GM23248 (cell line): ENCODE data around the gene LONP2. TPM values are rescaled to one million over a fixed set of nuclear protein-coding genes. Genes with fewer than 3 reads are reported as not detected.
"Not testable (repeated sequence)": the region's sequence is repeated elsewhere in the genome, so short reads cannot be mapped to it uniquely, and the experiment has no call there.

ENCODE experiments used
- DNase-seq: peaks from one replicate; pipeline ENCODE4 v3.0.0-alpha.2; 2015
- H2AFZ ChIP-seq: fragments of 200-600 bp; sonication (generic); 2 replicates; pipeline ENCODE4 v1.6.1; 2016; ENCODE audit warnings: antibody characterized with exemption
- H3F3A ChIP-seq: fragments of 200-600 bp; sonication (generic); 2 replicates; pipeline ENCODE4 v1.6.1; 2016; ENCODE audit warnings: mild to moderate bottlenecking, antibody characterized with exemption, mixed run types; ENCODE audit not compliant: insufficient read depth
- H3K27ac ChIP-seq: fragments of 200-600 bp; sonication (generic); 2 replicates; pipeline ENCODE4 v1.5.1; 2016; ENCODE audit warnings: mild to moderate bottlenecking
- H3K27me3 ChIP-seq: fragments of 200-600 bp; sonication (generic); replicated peaks from 2 replicates; pipeline ENCODE4 v1.6.1; 2016; ENCODE audit warnings: mild to moderate bottlenecking; ENCODE audit not compliant: insufficient read depth
- H3K36me3 ChIP-seq: fragments of 200-600 bp; sonication (generic); 2 replicates; pipeline ENCODE4 v1.6.1; 2016; ENCODE audit warnings: low read depth, mild to moderate bottlenecking
- H3K4me1 ChIP-seq: fragments of 200-600 bp; sonication (generic); 2 replicates; pipeline ENCODE4 v1.6.1; 2016; ENCODE audit warnings: mild to moderate bottlenecking; ENCODE audit not compliant: insufficient read depth
- H3K4me2 ChIP-seq: fragments of 200-600 bp; sonication (generic); one replicate; pipeline ENCODE4 v1.6.1; 2016; ENCODE audit warnings: mild to moderate bottlenecking; ENCODE audit not compliant: unreplicated experiment
- H3K4me3 ChIP-seq: fragments of 200-600 bp; sonication (generic); 2 replicates; pipeline ENCODE4 v1.5.1; 2016; ENCODE audit warnings: mild to moderate bottlenecking
- H3K79me2 ChIP-seq: fragments of 200-600 bp; sonication (generic); 2 replicates; pipeline ENCODE4 v1.6.1; 2016; ENCODE audit warnings: mild to moderate bottlenecking; ENCODE audit not compliant: insufficient read depth
- H3K9ac ChIP-seq: fragments of 200-600 bp; sonication (generic); 2 replicates; pipeline ENCODE4 v1.6.1; 2016; ENCODE audit warnings: mild to moderate bottlenecking
- H3K9me2 ChIP-seq: fragments of 200-600 bp; sonication (generic); 2 replicates; pipeline ENCODE4 v1.6.1; 2016; ENCODE audit warnings: mixed run types, mild to moderate bottlenecking, moderate library complexity; ENCODE audit not compliant: insufficient read depth
- H3K9me3 ChIP-seq: fragments of 200-600 bp; sonication (generic); one replicate; pipeline ENCODE4 v1.6.1; 2017; ENCODE audit warnings: low read depth
- H4K20me1 ChIP-seq: fragments of 200-600 bp; sonication (generic); 2 replicates; pipeline ENCODE4 v1.6.0; 2016; ENCODE audit not compliant: insufficient read depth
- EZH2 ChIP-seq: fragments of 200-600 bp; sonication (generic); IDR thresholded peaks from 2 replicates; pipeline ENCODE4 v1.6.1; 2018; ENCODE audit warnings: antibody characterized with exemption, mild to moderate bottlenecking; ENCODE audit not compliant: insufficient read depth, poor library complexity, severe bottlenecking
- EZH2phosphoT487 ChIP-seq: fragments of 200-600 bp; sonication (generic); IDR thresholded peaks from 2 replicates; pipeline ENCODE4 v1.6.1; 2018; ENCODE audit warnings: antibody characterized with exemption, moderate library complexity, mild to moderate bottlenecking, low read depth; ENCODE audit not compliant: insufficient read depth
- WGBS, 2 experiments: methylation state at CpG; one replicate each; pipeline ENCODE4 v1.1.6; 2015 to 2017; ENCODE audit warnings: low lambda C conversion rate in 2 of 2, low coverage in 1 of 2; ENCODE audit errors: missing lambda C conversion rate in 2 of 2; 5-methylcytosine and 5-hydroxymethylcytosine counted together
- in situ Hi-C: fragments of 300-500 bp; cut with MboI; formaldehyde crosslinking; loops from 2 replicates; pipeline ENCODE4 v1.15.0; 2020
- polyA plus RNA-seq: library from polyadenylated mRNA; unstranded; fragments of >200 nt; fragmentation: Nextera tagmentation; extraction: Ambion mirVana; gene quantifications from 2 replicates; pipeline ENCODE4 v1.2.1, GENCODE V29; 2016
- total RNA-seq: library from RNA; depleted of rRNA; stranded (reverse); fragments of >200 nt; shearing (Covaris generic); gene quantifications from 2 replicates; pipeline ENCODE4 v1.2.3, GENCODE V29; 2014

LONP2 gene
- total and polyA plus RNA-seq, 2 experiments from 2014 or later: 46.5 to 53.9 TPM

- Histone ChIP-seq H3K9ac (no peak overlapping the region), H3K27ac (no peak overlapping the region), H3K9me3 (no peaks in the 10 kb centered on the region), H4K20me1 (peaks cover 5% of the 10 kb centered on the region; the same call in 1 of the 2 replicates), H3K4me2 (no peak overlapping the region), H2AFZ (no peak overlapping the region), H3K9me2 (no peaks in the 10 kb centered on the region), H3K27me3 (no peaks in the 10 kb centered on the region), H3K36me3 (no peaks in the 10 kb centered on the region), H3F3A (peaks cover 25% of the 10 kb centered on the region), H3K4me3 (no peak overlapping the region), H3K79me2 (peaks cover 98% of the 10 kb centered on the region), H3K4me1 (peaks cover 57% of the 10 kb centered on the region)
- DNase-seq: peak; percentile 18
- in situ Hi-C loops: no loop called here
- TF ChIP-seq EZH2phosphoT487: no peak
- no peak for TF ChIP-seq EZH2
Measured at GRCh38 chr16:48371393-48371780, 127.3 kb downstream of the LONP2 start.

- DNase-seq: no peak
- peaks cover 13% of the 10 kb centered on the region; the same call in 1 of the 2 replicates for H3F3A ChIP-seq
- H2AFZ ChIP-seq: no peak overlapping the region
- no peak overlapping the region for H3K4me3 ChIP-seq
- peaks cover 45% of the 10 kb centered on the region for H3K4me1 ChIP-seq
- in situ Hi-C loops: no loop called here
- no peaks in the 10 kb centered on the region for H3K9me3 ChIP-seq
- H3K27me3 ChIP-seq: no peaks in the 10 kb centered on the region
- peak overlapping the region; percentile 53 for H3K4me2 ChIP-seq
- no peaks in the 10 kb centered on the region for H3K9me2 ChIP-seq
- no peak overlapping the region for H3K9ac ChIP-seq
- no peak overlapping the region for H3K27ac ChIP-seq
- TF ChIP-seq EZH2 (no peak), EZH2phosphoT487 (no peak)
- WGBS, 2 experiments: 87 to 88% methylated on average over 4 of the region's 4 CpGs
- H4K20me1 ChIP-seq: peaks cover 5% of the 10 kb centered on the region; the same call in 1 of the 2 replicates
- no peaks in the 10 kb centered on the region for H3K36me3 ChIP-seq
- peaks cover 100% of the 10 kb centered on the region for H3K79me2 ChIP-seq
Measured at GRCh38 chr16:48372744-48373143, 128.6 kb downstream of the LONP2 start.

DNA sequence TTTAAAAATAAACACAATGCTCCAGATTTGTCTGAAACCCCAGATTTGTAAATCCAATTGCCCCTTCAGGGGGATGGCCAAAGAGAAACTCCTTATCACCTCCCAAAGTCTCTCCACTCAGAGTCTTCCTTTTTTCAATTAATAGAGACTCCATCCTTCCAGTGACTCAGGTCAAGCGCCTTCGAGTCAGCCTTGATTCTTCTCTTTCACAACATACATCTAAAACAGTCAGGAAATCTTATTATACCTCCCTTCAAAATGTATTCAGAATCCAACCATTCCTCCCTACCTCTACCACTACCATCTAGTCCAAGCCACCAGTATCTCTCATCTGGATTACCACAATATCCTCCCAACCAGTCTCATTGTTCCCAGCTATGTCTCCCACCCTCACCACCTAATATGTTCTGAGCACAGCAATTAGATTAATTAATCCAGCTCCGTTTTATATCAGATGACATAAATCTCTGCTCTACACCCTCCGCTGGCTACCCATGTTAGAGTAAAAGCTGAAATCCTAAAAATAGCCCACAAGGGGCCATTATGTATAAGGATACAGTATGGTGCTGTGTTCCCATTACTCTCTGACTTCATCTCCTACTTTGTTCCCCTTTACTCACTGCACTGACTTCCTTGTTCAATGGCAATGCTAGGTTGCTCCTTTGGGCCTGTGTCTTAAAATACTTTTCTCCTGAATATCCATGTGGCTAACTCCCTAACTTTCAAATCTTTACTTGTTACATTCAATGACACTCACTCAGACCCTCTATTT is 129.3 kb downstream of the LONP2 start:
- 72 to 75% methylated on average over 4 of the region's 4 CpGs for WGBS, 2 experiments
- Histone ChIP-seq H3K4me2 (peak overlapping the region; percentile 53), H3K27ac (no peak overlapping the region), H3K4me3 (no peak overlapping the region), H3K27me3 (no peaks in the 10 kb centered on the region), H3K9me2 (no peaks in the 10 kb centered on the region), H4K20me1 (peaks cover 9% of the 10 kb centered on the region; the same call in 1 of the 2 replicates), H3K36me3 (no peaks in the 10 kb centered on the region), H3K9me3 (no peaks in the 10 kb centered on the region), H2AFZ (no peak overlapping the region), H3K9ac (no peak overlapping the region), H3F3A (peaks cover 13% of the 10 kb centered on the region; the same call in 1 of the 2 replicates), H3K4me1 (peaks cover 44% of the 10 kb centered on the region), H3K79me2 (peaks cover 100% of the 10 kb centered on the region)
- DNase-seq: peak; percentile 65
- TF ChIP-seq EZH2phosphoT487 (no peak), EZH2 (no peak)
- in situ Hi-C loops: no loop called here

DNA sequence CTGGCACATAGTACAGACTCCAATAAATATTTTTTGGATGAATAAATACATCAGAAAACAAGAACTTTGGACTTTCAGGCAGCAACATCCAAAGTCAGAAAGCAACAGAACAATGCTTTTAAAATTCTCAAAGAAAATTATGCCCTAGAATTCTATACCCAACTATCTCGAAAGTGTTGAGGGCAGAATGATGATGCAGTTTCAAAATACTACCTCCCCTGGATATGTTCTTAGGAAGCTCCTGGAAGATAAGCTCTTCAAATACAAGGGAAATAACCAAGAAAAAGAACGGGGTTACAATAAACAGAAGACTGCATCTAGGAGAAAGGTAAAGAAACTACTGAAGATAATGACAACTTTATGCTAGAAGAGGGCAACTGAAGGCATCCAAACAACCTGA is 130.2 kb downstream of the LONP2 start:
- in situ Hi-C loops: no loop called here
- H3K4me2 ChIP-seq: peak overlapping the region; percentile 21

GRCh38 chr16:48377301-48377700 is 133.2 kb downstream of the LONP2 start:
- WGBS, 2 experiments: 84 to 87% methylated on average over 7 of the region's 7 CpGs
- H3K4me3 ChIP-seq: not testable (repeated sequence)

More for the DNA sequence above, 130.2 kb downstream of the LONP2 start:
- 79 to 85% methylated on average over 2 of the region's 2 CpGs for WGBS, 2 experiments
- Histone ChIP-seq H3K27ac (no peak overlapping the region), H3K27me3 (no peaks in the 10 kb centered on the region), H3K9me2 (no peaks in the 10 kb centered on the region), H3K9ac (no peak overlapping the region), H3K9me3 (no peaks in the 10 kb centered on the region), H3K4me1 (peaks cover 44% of the 10 kb centered on the region), H2AFZ (no peak overlapping the region), H3K36me3 (no peaks in the 10 kb centered on the region), H3K79me2 (peaks cover 100% of the 10 kb centered on the region), H3K4me3 (no peak overlapping the region), H4K20me1 (peaks cover 16% of the 10 kb centered on the region), H3F3A (peaks cover 13% of the 10 kb centered on the region; the same call in 1 of the 2 replicates)
- TF ChIP-seq EZH2: no peak
- no peak for DNase-seq

More at GRCh38 chr16:48377301-48377700, 133.2 kb downstream of the LONP2 start:
- H3K4me1 ChIP-seq: peaks cover 41% of the 10 kb centered on the region
- H2AFZ ChIP-seq, H3K4me2 ChIP-seq, H3K9me2 ChIP-seq, in situ Hi-C loops, H3K27ac ChIP-seq, H3K36me3 ChIP-seq, H3F3A ChIP-seq, H3K27me3 ChIP-seq, H3K9ac ChIP-seq, H3K9me3 ChIP-seq: not testable (repeated sequence)
- peaks cover 18% of the 10 kb centered on the region for H4K20me1 ChIP-seq
- peak; percentile 37 for DNase-seq
- peaks cover 100% of the 10 kb centered on the region for H3K79me2 ChIP-seq
